ENCODE results near the gene FBXO46.
A peak's percentile ranks its signal among the peaks of the same experiment; 100 is the strongest.

The FBXO46 gene

DNA sequence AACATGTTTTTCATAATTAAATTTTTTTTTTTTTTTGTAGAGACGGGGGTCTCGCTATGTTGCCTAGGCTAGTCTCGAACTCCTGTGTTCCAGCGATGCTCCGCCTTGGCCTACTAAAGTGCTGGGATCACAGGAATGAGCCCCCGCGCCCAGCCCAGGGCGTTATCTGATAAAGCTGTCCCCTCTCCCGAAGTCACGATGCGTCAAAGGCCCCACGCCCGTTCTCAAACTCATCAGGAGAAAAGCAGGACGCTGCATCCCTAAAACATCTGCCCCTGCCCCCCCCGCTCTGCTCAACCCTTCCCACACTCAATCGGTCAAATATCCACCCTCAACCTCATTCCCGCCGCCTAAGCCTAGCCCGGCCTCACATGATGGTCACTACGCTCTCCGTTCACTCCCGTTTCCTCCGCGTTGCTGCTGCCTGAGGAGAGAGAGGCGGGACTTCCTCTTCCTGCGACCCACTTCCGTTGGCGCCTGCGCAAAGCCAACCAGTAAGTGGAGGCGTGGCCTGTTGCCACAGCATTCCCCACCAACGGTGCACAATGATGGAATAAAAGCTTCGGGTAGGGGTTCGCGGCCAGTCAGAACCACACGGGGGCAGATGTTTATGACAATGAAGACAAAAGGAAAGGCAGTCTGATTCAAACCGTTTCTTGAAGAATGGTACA is 39.0 kb downstream of the FBXO46 start, which contains the start of gene SNRPD2 (continued):
- TF ChIP-seq ZFP3 (tag by site-specific recombination; IDR thresholded peaks at IDR 0.05; ENCODE audit: low read depth) (no peak; the same call in 1 of the 2 replicates), ZNF560 (tag by site-specific recombination; IDR thresholded peaks at IDR 0.05; ENCODE audit: borderline replicate concordance) (no peak), ZNF660 (tag by site-specific recombination; IDR thresholded peaks at IDR 0.05) (no peak; the same call in 1 of the 2 replicates), SALL2 (tag by site-specific recombination; IDR thresholded peaks at IDR 0.05; ENCODE audit: borderline replicate concordance) (no peak), ZNF114 (tag by site-specific recombination; IDR thresholded peaks at IDR 0.05) (no peak), ZNF2 (tag by site-specific recombination; IDR thresholded peaks at IDR 0.05) (peak; percentile 75; the same call in 1 of the 2 replicates), ZNF350 (tag by site-specific recombination; IDR thresholded peaks at IDR 0.05) (no peak), ZFP37 (tag by site-specific recombination; IDR thresholded peaks at IDR 0.05) (peak; percentile 67; the same call in 1 of the 2 replicates), BCL11A (tag by site-specific recombination; IDR thresholded peaks at IDR 0.05; ENCODE audit: low read depth) (no peak), ZNF292 (tag by site-specific recombination; IDR thresholded peaks at IDR 0.05; ENCODE audit: borderline replicate concordance, low read depth) (no peak), ZNF311 (tag by site-specific recombination; IDR thresholded peaks at IDR 0.05; ENCODE audit: borderline replicate concordance) (no peak), ZNF266 (tag by site-specific recombination; IDR thresholded peaks at IDR 0.05; ENCODE audit: low read depth) (no peak), SP3 (tag by site-specific recombination; IDR thresholded peaks at IDR 0.05) (no peak), ZNF48 (tag by site-specific recombination; IDR thresholded peaks at IDR 0.05) (no peak), ZNF677 (tag by site-specific recombination; IDR thresholded peaks at IDR 0.05) (no peak), ZNF768 (tag by site-specific recombination; IDR thresholded peaks at IDR 0.05) (no peak), ZNF202 (tag by site-specific recombination; IDR thresholded peaks at IDR 0.05; ENCODE audit: borderline replicate concordance) (no peak), ZNF324 (tag by site-specific recombination; IDR thresholded peaks at IDR 0.05) (no peak; the same call in 1 of the 2 replicates), ZNF335 (tag by site-specific recombination; conservative IDR thresholded peaks at IDR 0.05) (peak; percentile 86), OVOL3 (tag by site-specific recombination; IDR thresholded peaks at IDR 0.05) (no peak), ZNF140 (tag by site-specific recombination; IDR thresholded peaks at IDR 0.05) (peak; percentile 77), ZFHX2 (tag by site-specific recombination; conservative IDR thresholded peaks at IDR 0.05) (peak; percentile 67), HOXA7 (CRISPR knock-in tag; IDR thresholded peaks at IDR 0.05; ENCODE audit: borderline replicate concordance) (no peak)
- TF ChIP-seq, protein P1, sequence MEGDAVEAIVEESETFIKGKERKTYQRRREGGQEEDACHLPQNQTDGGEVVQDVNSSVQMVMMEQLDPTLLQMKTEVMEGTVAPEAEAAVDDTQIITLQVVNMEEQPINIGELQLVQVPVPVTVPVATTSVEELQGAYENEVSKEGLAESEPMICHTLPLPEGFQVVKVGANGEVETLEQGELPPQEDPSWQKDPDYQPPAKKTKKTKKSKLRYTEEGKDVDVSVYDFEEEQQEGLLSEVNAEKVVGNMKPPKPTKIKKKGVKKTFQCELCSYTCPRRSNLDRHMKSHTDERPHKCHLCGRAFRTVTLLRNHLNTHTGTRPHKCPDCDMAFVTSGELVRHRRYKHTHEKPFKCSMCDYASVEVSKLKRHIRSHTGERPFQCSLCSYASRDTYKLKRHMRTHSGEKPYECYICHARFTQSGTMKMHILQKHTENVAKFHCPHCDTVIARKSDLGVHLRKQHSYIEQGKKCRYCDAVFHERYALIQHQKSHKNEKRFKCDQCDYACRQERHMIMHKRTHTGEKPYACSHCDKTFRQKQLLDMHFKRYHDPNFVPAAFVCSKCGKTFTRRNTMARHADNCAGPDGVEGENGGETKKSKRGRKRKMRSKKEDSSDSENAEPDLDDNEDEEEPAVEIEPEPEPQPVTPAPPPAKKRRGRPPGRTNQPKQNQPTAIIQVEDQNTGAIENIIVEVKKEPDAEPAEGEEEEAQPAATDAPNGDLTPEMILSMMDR (tag by site-specific recombination; IDR thresholded peaks at IDR 0.05) = peak; percentile 6; the same call in 1 of the 2 replicates
- TF ChIP-seq, protein P2, sequence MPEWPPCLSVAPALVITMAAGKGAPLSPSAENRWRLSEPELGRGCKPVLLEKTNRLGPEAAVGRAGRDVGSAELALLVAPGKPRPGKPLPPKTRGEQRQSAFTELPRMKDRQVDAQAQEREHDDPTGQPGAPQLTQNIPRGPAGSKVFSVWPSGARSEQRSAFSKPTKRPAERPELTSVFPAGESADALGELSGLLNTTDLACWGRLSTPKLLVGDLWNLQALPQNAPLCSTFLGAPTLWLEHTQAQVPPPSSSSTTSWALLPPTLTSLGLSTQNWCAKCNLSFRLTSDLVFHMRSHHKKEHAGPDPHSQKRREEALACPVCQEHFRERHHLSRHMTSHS (tag by site-specific recombination; IDR thresholded peaks at IDR 0.05) = no peak
- TF ChIP-seq, protein P3, sequence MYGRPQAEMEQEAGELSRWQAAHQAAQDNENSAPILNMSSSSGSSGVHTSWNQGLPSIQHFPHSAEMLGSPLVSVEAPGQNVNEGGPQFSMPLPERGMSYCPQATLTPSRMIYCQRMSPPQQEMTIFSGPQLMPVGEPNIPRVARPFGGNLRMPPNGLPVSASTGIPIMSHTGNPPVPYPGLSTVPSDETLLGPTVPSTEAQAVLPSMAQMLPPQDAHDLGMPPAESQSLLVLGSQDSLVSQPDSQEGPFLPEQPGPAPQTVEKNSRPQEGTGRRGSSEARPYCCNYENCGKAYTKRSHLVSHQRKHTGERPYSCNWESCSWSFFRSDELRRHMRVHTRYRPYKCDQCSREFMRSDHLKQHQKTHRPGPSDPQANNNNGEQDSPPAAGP (tag by site-specific recombination; IDR thresholded peaks at IDR 0.05) = peak; percentile 77; the same call in 1 of the 2 replicates
- TF ChIP-seq, protein P4, sequence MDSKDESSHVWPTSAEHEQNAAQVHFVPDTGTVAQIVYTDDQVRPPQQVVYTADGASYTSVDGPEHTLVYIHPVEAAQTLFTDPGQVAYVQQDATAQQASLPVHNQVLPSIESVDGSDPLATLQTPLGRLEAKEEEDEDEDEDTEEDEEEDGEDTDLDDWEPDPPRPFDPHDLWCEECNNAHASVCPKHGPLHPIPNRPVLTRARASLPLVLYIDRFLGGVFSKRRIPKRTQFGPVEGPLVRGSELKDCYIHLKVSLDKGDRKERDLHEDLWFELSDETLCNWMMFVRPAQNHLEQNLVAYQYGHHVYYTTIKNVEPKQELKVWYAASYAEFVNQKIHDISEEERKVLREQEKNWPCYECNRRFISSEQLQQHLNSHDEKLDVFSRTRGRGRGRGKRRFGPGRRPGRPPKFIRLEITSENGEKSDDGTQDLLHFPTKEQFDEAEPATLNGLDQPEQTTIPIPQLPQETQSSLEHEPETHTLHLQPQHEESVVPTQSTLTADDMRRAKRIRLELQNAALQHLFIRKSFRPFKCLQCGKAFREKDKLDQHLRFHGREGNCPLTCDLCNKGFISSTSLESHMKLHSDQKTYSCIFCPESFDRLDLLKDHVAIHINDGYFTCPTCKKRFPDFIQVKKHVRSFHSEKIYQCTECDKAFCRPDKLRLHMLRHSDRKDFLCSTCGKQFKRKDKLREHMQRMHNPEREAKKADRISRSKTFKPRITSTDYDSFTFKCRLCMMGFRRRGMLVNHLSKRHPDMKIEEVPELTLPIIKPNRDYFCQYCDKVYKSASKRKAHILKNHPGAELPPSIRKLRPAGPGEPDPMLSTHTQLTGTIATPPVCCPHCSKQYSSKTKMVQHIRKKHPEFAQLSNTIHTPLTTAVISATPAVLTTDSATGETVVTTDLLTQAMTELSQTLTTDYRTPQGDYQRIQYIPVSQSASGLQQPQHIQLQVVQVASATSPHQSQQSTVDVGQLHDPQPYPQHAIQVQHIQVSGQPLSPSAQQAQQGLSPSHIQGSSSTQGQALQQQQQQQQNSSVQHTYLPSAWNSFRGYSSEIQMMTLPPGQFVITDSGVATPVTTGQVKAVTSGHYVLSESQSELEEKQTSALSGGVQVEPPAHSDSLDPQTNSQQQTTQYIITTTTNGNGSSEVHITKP (tag by site-specific recombination; IDR thresholded peaks at IDR 0.05) = no peak
- TF ChIP-seq, protein P5, sequence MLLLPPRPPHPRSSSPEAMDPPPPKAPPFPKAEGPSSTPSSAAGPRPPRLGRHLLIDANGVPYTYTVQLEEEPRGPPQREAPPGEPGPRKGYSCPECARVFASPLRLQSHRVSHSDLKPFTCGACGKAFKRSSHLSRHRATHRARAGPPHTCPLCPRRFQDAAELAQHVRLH (tag by site-specific recombination; IDR thresholded peaks at IDR 0.05) = peak; percentile 72; the same call in 1 of the 2 replicates
- TF ChIP-seq, protein P6, sequence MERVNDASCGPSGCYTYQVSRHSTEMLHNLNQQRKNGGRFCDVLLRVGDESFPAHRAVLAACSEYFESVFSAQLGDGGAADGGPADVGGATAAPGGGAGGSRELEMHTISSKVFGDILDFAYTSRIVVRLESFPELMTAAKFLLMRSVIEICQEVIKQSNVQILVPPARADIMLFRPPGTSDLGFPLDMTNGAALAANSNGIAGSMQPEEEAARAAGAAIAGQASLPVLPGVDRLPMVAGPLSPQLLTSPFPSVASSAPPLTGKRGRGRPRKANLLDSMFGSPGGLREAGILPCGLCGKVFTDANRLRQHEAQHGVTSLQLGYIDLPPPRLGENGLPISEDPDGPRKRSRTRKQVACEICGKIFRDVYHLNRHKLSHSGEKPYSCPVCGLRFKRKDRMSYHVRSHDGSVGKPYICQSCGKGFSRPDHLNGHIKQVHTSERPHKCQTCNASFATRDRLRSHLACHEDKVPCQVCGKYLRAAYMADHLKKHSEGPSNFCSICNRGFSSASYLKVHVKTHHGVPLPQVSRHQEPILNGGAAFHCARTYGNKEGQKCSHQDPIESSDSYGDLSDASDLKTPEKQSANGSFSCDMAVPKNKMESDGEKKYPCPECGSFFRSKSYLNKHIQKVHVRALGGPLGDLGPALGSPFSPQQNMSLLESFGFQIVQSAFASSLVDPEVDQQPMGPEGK (tag by site-specific recombination; IDR thresholded peaks at IDR 0.05) = peak; percentile 78

Data from HEK293 (cell line).